Cerebellar nuclear complex (tissue), 1 donor: Measurements from ENCODE around the gene NUDT4.

Source experiments
- DNase-seq, 2 experiments: peaks; one replicate each; lab custom pipeline; 2025; lab: John Stamatoyannopoulos, UW

The NUDT4 gene

DNA sequence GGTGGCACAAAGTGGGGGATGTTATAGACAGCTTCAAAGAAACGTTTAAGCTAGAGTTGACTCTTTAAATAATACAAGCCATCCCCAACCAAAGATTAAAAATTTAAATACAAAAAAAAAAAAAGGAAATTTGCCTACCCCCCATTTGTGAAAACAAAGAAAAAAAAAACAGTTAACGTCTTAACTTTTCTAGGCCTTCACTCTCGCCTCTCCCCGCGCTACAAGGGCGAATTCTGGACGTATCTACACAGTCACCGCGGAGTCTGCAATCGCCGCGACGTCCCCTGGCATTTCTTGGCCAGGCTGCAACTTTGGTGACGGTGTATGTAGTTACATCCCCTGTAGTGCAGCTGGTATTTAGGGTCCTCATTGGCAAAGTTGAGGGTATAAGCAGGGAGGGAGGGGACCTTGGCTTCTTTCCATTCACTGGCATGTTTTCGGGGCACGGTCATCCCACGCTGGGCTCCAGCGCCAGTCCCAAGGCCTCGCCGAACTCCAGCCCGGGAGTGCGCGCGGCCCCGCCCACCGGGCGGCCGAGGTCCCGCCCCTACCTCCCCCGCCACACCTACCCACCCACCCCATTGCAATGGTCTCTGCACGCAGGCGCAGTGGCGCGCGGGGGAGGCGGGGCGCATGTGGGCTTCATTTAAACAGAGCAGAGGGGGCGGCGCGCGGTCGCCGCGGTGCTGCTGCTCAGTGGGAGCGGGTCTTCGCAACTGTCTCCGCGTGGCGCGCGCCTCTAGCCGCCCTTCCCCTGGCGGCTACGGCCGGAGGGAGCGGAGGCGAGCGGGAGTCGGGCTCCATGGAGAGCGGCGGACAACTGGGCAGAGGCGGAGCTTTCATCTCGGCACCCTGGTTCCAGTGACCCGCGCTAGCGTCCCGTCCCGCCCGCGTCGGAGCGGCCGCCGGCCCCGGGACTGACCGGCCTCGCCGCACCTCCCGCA, at the start of gene NUDT4:
TSS of gene NUDT4 (plus strand) at position 674 of the 944 bp plus-strand sequence. CDS start 398 bp downstream, outside the sequence.
- peak in 1 of 2 experiments; percentile 71 for DNase-seq

GRCh38 chr12:93333054-93333453, 44.7 kb upstream of the NUDT4 start:
- DNase-seq = no peak

DNA sequence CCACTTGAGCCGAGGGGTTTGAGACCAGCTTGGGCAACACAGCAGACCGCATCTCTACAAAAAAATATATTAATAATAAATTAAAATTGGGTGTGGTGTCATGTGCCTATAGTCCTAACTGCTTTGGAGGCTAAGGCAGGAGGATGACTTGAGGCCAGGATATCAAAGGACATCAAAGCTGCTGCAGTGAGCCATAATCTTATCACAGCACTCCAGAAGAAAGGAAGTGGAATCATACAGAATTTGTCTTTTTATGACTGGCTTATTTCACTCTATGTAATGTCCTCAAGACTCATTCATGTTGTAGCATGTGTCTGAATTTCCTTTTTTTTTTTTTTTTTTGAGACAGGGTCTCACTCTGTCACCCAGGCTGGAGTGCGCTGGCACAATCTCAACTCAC, 43.9 kb upstream of the NUDT4 start:
- DNase-seq = no peak

- DNase-seq = no peak
Observed at GRCh38 chr12:93335603-93336162, 42.0 kb upstream of the NUDT4 start.

- no peak for DNase-seq
Observed at GRCh38 chr12:93336291-93336741, 41.4 kb upstream of the NUDT4 start.

GRCh38 chr12:93338598-93338997, 39.1 kb upstream of the NUDT4 start:
- no peak for DNase-seq

DNA sequence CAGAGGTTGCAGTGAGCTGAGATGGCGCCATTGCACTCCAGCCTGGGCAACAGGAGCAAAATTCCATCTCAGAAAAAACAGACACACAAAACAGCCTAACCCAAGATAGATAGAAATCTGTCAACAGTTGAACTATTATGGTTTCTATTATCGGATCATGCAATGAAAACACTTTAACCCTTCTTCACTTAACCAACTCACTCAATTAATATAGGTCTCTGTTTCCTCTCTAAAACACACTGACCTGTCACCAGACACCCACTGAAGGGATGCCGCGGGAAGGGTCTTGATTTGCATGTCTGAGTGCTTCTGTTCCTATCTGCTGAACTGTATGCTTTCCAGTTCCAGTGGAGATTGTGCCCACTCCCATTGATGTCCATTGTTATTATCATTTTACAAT, 38.0 kb upstream of the NUDT4 start:
- no peak for DNase-seq

DNA sequence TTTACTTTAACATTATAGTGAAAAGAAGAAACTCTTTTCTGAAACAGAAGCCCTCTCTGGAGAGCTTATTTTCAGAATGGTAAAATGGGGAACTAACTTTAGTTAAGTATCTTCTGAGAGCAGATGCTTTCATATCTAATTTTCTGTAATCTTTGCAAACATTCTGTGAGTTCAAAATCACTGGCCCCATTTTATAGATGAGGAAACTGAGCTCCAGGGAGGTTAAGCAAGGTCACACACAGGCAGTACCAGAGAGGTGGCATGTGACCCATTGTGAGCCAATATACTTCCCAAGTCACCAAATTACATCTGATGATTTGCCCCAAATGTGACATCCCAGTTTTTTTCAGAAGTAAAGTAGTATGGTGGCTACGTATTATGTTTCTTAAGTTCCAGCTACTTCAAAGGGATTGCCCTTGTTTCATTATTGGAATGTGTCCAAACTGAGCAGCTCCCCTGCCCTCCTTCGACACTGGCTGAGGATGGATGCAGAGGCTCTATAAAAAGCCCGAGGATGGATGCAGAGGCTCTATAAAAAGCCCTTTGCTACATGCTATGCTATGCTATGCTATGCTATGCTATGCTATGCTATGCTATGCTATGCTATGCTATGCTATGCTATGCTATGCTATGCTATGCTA, 36.2 kb upstream of the NUDT4 start:
- no peak for DNase-seq

DNA sequence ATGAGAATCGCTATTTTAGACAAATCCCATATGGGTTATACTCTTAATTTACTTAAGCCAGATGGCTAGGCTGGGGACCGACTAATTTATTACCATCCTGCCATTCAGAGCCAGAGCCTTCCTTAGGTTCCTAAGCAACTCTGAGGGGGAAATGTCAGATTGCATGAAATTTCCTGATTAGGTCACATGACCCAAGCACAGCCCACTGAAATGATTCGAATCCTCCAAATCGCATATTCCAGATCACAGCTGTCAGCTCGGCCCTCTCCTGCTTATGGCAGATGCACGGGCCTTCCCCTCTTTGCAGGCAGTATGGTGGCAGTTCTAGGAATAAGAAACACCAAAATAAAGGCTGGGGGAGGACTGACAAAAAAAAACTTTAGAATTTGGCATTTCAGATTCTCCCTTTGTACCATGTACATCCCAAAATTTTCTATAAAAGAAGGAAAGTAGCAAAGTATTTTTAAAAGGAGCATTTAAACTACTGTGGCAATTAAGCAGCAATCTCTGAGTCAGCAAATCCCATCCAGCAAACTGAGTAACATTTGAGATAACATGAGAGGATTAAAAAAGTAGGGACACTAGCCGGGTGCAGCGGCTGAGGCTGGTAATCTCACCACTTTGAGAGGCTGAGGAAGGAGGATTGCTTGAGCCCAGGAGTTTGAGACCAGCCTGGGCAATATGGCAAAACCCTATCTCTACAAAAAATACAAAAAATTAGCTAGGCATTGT, 30.5 kb upstream of the NUDT4 start:
- DNase-seq = no peak

GRCh38 chr12:93348575-93349435, 28.9 kb upstream of the NUDT4 start:
- no peak for DNase-seq

DNA sequence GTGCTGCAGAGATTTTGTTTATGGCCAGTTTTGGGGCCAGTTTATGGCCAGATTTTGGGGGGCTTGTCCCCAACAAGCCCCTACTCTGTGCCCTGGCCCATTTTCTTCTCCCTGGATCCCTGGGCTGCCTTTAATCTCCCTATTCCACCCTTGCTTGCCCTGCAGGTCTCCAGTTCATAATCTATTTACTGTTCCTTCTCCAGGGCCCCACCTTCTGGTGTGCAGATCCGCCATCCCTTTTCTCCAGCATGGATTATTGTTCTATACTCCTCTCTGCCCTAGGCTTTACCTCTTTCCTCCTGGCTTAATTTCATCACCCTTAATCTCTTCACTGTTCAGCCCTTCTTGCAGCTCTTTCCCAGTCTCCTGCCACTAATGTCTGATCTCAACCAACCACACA, 26.0 kb upstream of the NUDT4 start:
- DNase-seq = no peak

DNA sequence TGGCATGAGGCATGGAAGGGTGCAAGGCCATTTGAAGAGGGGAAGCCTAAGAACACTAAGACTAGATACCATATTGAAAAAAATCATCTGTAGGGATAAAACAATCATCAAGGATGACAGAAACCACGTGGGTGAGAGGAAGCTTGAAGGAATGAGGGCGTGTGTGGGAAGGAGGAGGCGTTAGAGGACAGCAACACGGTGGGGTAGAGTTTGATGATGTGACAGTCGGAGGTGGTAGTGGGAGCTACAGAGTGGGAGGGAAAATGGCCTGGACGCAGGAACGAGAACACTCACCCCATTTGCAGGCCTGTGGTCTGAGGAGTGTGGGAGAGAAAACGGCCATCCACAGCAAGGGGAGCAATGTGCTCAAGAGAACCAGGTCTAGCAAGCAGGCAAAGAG, 25.4 kb upstream of the NUDT4 start:
- DNase-seq = no peak

GRCh38 chr12:93356214-93356613, 21.5 kb upstream of the NUDT4 start:
- no peak for DNase-seq

DNA sequence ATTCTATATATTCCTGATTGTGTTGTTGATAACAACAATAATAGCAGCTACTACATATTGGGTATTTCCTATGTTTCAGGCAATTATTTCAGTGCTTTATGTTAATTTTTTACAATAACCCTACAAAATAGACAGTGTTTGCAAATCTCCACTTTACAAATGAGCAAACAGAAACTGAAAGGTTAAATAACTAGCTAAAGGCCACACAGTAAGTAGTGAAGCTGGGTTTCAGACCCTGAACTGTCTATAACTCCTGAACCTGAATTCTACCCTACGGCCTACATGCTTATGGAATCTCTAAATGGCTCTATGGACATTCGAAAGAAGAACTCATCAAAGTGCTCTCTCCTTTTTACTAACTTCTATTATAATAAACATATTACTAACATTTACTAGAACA, 19.7 kb upstream of the NUDT4 start:
- no peak for DNase-seq

- no peak for DNase-seq
Observed at GRCh38 chr12:93358821-93359220, 18.9 kb upstream of the NUDT4 start.

- no peak for DNase-seq
Observed at GRCh38 chr12:93360688-93361087, 17.0 kb upstream of the NUDT4 start.

GRCh38 chr12:93361151-93361919, 16.4 kb upstream of the NUDT4 start:
- no peak for DNase-seq

GRCh38 chr12:93363841-93364297, 13.9 kb upstream of the NUDT4 start:
- DNase-seq = no peak

DNA sequence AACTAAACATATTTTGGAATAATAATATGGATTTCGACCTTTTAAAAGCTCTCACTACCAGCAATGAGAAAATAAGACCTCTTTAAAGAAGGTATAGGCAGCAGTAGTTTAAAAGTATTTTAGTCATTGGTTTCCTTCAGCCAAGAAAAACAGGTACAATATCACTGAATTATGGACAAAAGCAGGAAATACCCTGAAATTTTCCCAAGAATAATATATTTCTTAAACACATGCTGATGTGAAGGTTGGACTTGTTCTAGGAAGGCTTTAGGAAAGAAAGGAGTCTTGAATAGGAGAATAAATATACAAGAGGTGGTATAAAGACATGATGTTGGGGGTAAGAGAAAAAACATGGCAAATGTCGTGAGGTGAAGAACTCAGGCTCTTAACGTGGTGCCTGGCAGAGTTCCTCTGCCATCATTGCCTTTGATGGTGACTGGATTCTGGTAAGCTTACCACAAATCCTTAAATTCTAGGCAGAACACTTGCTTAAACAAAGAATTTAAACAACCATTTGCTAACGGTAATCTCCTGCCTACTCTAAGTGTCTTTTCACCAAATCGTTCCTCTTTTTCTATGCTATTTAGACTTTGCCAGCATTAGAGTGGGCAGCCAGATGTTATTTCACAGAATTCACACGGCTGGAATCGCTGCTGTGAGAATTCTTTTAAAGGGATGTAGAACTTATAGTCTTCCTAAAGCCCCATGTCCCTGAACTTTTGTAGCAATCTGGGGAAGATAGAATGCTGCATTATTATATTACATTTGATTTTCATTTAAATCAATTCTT, 11.9 kb upstream of the NUDT4 start:
- DNase-seq = no peak
